HepG2 (cell line): Measurements from ENCODE around the gene LSR. TPM values are rescaled to one million over a fixed set of nuclear protein-coding genes. Genes with fewer than 3 reads are reported as not detected.

Experiments
- ARNTL ChIP-seq: sonication (generic); formaldehyde crosslinking; IDR thresholded peaks from 2 replicates; pipeline ENCODE4 v1.4.0; 2020; ENCODE audit warnings: mild to moderate bottlenecking, missing genetic modification reagents
- ATF5 ChIP-seq: sonication (generic); formaldehyde crosslinking; IDR thresholded peaks from 2 replicates; pipeline ENCODE4 v1.4.0; 2020; ENCODE audit warnings: mild to moderate bottlenecking, low read depth, missing genetic modification reagents
- FOXP4 ChIP-seq: sonication (generic); formaldehyde crosslinking; IDR thresholded peaks from 2 replicates; pipeline ENCODE4 v1.4.0; 2020; ENCODE audit warnings: missing genetic modification reagents
- GMEB1 ChIP-seq: sonication (generic); formaldehyde crosslinking; IDR thresholded peaks from 2 replicates; pipeline ENCODE4 v1.5.1; 2020; ENCODE audit warnings: missing genetic modification reagents, mild to moderate bottlenecking, borderline replicate concordance
- MED13 ChIP-seq: sonication (generic); formaldehyde crosslinking; IDR thresholded peaks from 2 replicates; pipeline ENCODE4 v1.5.0; 2020; ENCODE audit warnings: missing genetic modification reagents
- NFE2L2 ChIP-seq: fragments of 150-350 bp; IDR thresholded peaks from 2 replicates; pipeline ENCODE4 v1.6.1; 2014; ENCODE audit warnings: low read length
- PAF1 ChIP-seq: IDR thresholded peaks from 2 replicates; pipeline ENCODE4 v1.6.1; 2016; ENCODE audit warnings: missing genetic modification reagents, missing compliant biosample characterization
- RXRA ChIP-seq: sonication (generic); formaldehyde crosslinking; IDR thresholded peaks from 2 replicates; pipeline ENCODE4 v1.5.1; 2020; ENCODE audit warnings: missing genetic modification reagents
- SKI ChIP-seq: fragments of 450-650 bp; IDR thresholded peaks from one replicate; pipeline ENCODE4 v1.6.1; 2018; ENCODE audit warnings: mild to moderate bottlenecking; ENCODE audit not compliant: partially characterized antibody
- ZNF205 ChIP-seq: IDR thresholded peaks from 2 replicates; pipeline ENCODE4 v1.6.1; 2018; ENCODE audit warnings: missing biosample characterization, missing genetic modification reagents
- ZNF264 ChIP-seq: sonication (generic); formaldehyde crosslinking; IDR thresholded peaks from 2 replicates; pipeline ENCODE4 v1.4.0; 2020; ENCODE audit warnings: missing genetic modification reagents
- ZSCAN25 ChIP-seq: sonication (generic); formaldehyde crosslinking; IDR thresholded peaks from 2 replicates; pipeline ENCODE4 v1.8.0; 2022; ENCODE audit warnings: mild to moderate bottlenecking, missing genetic modification reagents
- polyA plus RNA-seq, 8 experiments: library from polyadenylated mRNA; depleted of rRNA in 3 of 8; stranded (reverse) in 7 of 8; unstranded in 1 of 8; fragments of >200 nt; fragmentation: Illumina TruSeq in 4 of 8; extraction: Trizol in 4 of 8; gene quantifications; 2 replicates each; pipeline versions ENCODE4 v1.2.1 to v1.2.3, GENCODE V29; 2011 to 2016; ENCODE audit warnings: low read depth in 4 of 8, missing spikeins in 1 of 8, mixed read lengths in 1 of 8; ENCODE audit not compliant: insufficient read depth in 1 of 8
- total RNA-seq, 5 experiments: library from RNA; depleted of rRNA; stranded (reverse); fragments of >200 nt; fragmentation: Illumina TruSeq; extraction: Trizol; gene quantifications; 2 replicates each; pipeline ENCODE4 v1.2.3, GENCODE V29; 2016; ENCODE audit warnings: low read depth in 1 of 5
- TF ChIP-seq, protein P1 (sequence below): sonication (generic); formaldehyde crosslinking; IDR thresholded peaks from 2 replicates; pipeline ENCODE4 v1.5.0; 2020; ENCODE audit warnings: mild to moderate bottlenecking, missing genetic modification reagents, borderline replicate concordance
- TF ChIP-seq, protein P2 (sequence below), 2 experiments: sonication (generic) in 1 of 2; formaldehyde crosslinking in 1 of 2; IDR thresholded peaks; 2 replicates each; pipeline versions ENCODE4 v1.4.0 to v1.6.1; 2016 to 2020; ENCODE audit warnings: borderline replicate concordance in 1 of 2, low read depth in 1 of 2, mild to moderate bottlenecking in 1 of 2, missing genetic modification reagents in 1 of 2

LSR gene
- total and polyA plus RNA-seq, 2 of the 13 experiments (the other 11 are each of a cell fraction or from before 2014, with no cell fraction given), result 29.2 to 79.2 TPM

DNA sequence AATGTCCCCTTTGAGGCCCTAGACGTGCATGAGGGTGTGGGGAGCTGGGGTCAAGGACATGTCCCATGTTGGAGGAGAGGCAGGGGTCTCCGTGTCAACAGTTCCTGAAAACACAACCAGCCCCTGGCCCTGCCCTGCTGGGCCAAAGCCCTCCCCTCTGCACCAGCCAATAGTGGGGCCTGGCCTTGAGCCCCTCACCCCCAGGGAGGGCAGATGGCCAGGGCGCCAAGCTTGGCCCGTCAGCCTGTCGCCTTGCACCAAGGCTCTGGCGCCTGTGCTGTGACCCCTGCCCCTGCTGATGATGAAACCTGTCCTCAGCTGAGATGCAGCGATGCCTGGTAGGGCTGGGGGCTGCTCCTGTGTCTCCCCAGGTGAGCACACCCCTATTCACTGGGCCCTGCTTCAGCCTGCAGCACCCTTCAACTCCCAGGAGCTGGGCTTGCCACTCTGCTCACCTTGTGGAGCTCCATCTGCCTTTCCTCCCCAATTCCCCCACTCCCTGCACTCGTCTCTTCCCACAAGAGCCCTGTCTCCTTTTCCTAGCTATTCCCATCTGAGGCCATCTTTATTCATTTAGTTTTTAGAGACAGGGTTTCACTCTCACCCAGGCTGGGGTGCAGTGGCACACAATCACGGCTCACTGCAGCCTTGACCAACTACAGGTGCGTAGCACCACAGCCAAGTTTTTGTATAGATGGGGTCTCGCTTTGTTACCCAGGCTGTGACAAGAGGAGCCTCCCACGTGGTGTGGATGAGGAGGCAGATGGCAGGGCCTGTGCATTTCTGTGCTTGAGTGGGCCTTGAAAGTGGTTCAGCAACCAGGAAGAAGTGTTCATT, 31.4 kb downstream of the LSR start (continued):
- peak; percentile 48; the same call in 1 of the 2 replicates for TF ChIP-seq FOXP4
- TF ChIP-seq ZSCAN25 (CRISPR knock-in tag), result peak; percentile 67; the same call in 1 of the 2 replicates
- no peak for TF ChIP-seq PAF1 (CRISPR knock-in tag)
- 0 out of 2 replicates have a peak, but pooled peaks have one; percentile 30 for TF ChIP-seq GMEB1 (CRISPR knock-in tag)
- TF ChIP-seq RXRA (CRISPR knock-in tag), result peak; percentile 91
- 0 out of 2 replicates have a peak, but pooled peaks have one; percentile 49 for TF ChIP-seq ATF5 (CRISPR knock-in tag)
- peak; percentile 56; the same call in 1 of the 2 replicates for TF ChIP-seq MED13 (CRISPR knock-in tag)
- TF ChIP-seq, protein P1, sequence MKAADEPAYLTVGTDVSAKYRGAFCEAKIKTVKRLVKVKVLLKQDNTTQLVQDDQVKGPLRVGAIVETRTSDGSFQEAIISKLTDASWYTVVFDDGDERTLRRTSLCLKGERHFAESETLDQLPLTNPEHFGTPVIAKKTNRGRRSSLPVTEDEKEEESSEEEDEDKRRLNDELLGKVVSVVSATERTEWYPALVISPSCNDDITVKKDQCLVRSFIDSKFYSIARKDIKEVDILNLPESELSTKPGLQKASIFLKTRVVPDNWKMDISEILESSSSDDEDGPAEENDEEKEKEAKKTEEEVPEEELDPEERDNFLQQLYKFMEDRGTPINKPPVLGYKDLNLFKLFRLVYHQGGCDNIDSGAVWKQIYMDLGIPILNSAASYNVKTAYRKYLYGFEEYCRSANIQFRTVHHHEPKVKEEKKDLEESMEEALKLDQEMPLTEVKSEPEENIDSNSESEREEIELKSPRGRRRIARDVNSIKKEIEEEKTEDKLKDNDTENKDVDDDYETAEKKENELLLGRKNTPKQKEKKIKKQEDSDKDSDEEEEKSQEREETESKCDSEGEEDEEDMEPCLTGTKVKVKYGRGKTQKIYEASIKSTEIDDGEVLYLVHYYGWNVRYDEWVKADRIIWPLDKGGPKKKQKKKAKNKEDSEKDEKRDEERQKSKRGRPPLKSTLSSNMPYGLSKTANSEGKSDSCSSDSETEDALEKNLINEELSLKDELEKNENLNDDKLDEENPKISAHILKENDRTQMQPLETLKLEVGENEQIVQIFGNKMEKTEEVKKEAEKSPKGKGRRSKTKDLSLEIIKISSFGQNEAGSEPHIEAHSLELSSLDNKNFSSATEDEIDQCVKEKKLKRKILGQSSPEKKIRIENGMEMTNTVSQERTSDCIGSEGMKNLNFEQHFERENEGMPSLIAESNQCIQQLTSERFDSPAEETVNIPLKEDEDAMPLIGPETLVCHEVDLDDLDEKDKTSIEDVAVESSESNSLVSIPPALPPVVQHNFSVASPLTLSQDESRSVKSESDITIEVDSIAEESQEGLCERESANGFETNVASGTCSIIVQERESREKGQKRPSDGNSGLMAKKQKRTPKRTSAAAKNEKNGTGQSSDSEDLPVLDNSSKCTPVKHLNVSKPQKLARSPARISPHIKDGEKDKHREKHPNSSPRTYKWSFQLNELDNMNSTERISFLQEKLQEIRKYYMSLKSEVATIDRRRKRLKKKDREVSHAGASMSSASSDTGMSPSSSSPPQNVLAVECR (CRISPR knock-in tag), result peak; percentile 27; the same call in 1 of the 2 replicates
- TF ChIP-seq ZNF264 (CRISPR knock-in tag), result no peak
- peak; percentile 52 for TF ChIP-seq ARNTL (CRISPR knock-in tag)
- TF ChIP-seq, protein P2, sequence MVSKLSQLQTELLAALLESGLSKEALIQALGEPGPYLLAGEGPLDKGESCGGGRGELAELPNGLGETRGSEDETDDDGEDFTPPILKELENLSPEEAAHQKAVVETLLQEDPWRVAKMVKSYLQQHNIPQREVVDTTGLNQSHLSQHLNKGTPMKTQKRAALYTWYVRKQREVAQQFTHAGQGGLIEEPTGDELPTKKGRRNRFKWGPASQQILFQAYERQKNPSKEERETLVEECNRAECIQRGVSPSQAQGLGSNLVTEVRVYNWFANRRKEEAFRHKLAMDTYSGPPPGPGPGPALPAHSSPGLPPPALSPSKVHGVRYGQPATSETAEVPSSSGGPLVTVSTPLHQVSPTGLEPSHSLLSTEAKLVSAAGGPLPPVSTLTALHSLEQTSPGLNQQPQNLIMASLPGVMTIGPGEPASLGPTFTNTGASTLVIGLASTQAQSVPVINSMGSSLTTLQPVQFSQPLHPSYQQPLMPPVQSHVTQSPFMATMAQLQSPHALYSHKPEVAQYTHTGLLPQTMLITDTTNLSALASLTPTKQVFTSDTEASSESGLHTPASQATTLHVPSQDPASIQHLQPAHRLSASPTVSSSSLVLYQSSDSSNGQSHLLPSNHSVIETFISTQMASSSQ (IDR thresholded peaks at IDR 0.05; ENCODE audit: low read depth), result 0 out of 2 replicates have a peak, but pooled peaks have one; percentile 22
- TF ChIP-seq, protein P2 (CRISPR knock-in tag; IDR thresholded peaks at IDR 0.05; ENCODE audit: borderline replicate concordance), result peak; percentile 80; the same call in 1 of the 2 replicates
- no peak for TF ChIP-seq NFE2L2
- peak; percentile 54 for TF ChIP-seq SKI
- no peak for TF ChIP-seq ZNF205
